K562 (cell line): ENCODE measurements around the gene SLC12A6. TPM values are rescaled to one million over a fixed set of nuclear protein-coding genes. Genes with fewer than 3 reads are reported as not detected.

Experiments used
- BRD4 ChIP-seq: fragments of 200-600 bp; sonication (generic); IDR thresholded peaks from 2 replicates; pipeline ENCODE4 v1.6.1; 2017; ENCODE audit warnings: inconsistent platforms
- CBFA2T2 ChIP-seq: fragments of 450-650 bp; conservative IDR thresholded peaks from 2 replicates; pipeline ENCODE4 v1.6.1; 2017; ENCODE audit warnings: mild to moderate bottlenecking
- CBFB ChIP-seq: sonication (generic); formaldehyde crosslinking; IDR thresholded peaks from 2 replicates; pipeline ENCODE4 v1.4.0; 2020; ENCODE audit warnings: mild to moderate bottlenecking, missing genetic modification reagents
- CEBPG ChIP-seq, 3 experiments: fragments of 200-800 bp in 1 of 3; sonication (Bioruptor generic) in 1 of 3; sonication (generic) in 1 of 3; formaldehyde crosslinking in 1 of 3; IDR thresholded peaks in 2 of 3; conservative IDR thresholded peaks in 1 of 3; 2 replicates each; pipeline versions ENCODE4 v1.6.1 to v1.8.0; 2016 to 2022; ENCODE audit warnings: missing compliant biosample characterization in 2 of 3, missing genetic modification characterization in 2 of 3, mild to moderate bottlenecking in 1 of 3, missing genetic modification reagents in 1 of 3
- CHD2 ChIP-seq: IDR thresholded peaks from 2 replicates; pipeline ENCODE4 v1.6.1; 2011; ENCODE audit warnings: low read depth, low read length
- KDM5B ChIP-seq: fragments of 200-600 bp; sonication (generic); IDR thresholded peaks from 2 replicates; pipeline ENCODE4 v1.6.1; 2012; ENCODE audit warnings: low read depth, mild to moderate bottlenecking, moderate library complexity, low read length, control low read depth, inconsistent platforms; ENCODE audit not compliant: insufficient replicate concordance
- NUFIP1 ChIP-seq: fragments of 450-650 bp; IDR thresholded peaks from 2 replicates; pipeline ENCODE4 v1.6.1; 2018; ENCODE audit not compliant: partially characterized antibody
- POLR2AphosphoS2 ChIP-seq: IDR thresholded peaks from 2 replicates; pipeline ENCODE4 v1.6.1; 2012; ENCODE audit warnings: low read length, improper control_type of control experiment
- RUNX1 ChIP-seq: sonication (generic); IDR thresholded peaks from 2 replicates; pipeline ENCODE4 v1.6.1; 2016; ENCODE audit warnings: antibody characterized with exemption, low read depth
- SIX5 ChIP-seq, 2 experiments: IDR thresholded peaks; 2 replicates each; pipeline ENCODE4 v1.6.1; 2011; ENCODE audit warnings: low read length in 2 of 2, borderline replicate concordance in 1 of 2, low read depth in 1 of 2, mild to moderate bottlenecking in 1 of 2, moderate library complexity in 1 of 2; ENCODE audit not compliant: insufficient read depth in 1 of 2
- ZNF253 ChIP-seq: fragments of 250-450 bp; sonication (Bioruptor Pico); conservative IDR thresholded peaks from 2 replicates; pipeline ENCODE4 v1.6.1; 2021; ENCODE audit warnings: mild to moderate bottlenecking
- polyA plus RNA-seq, 8 experiments: library from polyadenylated mRNA; depleted of rRNA in 4 of 8; stranded (reverse) in 5 of 8; unstranded in 3 of 8; fragments of >200 nt; fragmentation: Nextera tagmentation in 2 of 8; fragmentation: Illumina TruSeq in 1 of 8; extraction: Ambion mirVana in 2 of 8; extraction: Trizol in 1 of 8; gene quantifications; 2 replicates each; pipeline versions ENCODE4 v1.2.1 to v1.2.3, GENCODE V29; 2011 to 2014; ENCODE audit warnings: inconsistent platforms in 1 of 8, missing spikeins in 1 of 8
- total RNA-seq, 7 experiments: library from RNA; depleted of rRNA in 6 of 7; stranded (reverse); fragments of >200 nt in 6 of 7; fragmentation: Illumina TruSeq in 2 of 7; extraction: Trizol in 2 of 7; gene quantifications; 2 replicates each; pipeline versions ENCODE4 v1.2.1 to v1.2.3, GENCODE V29; 2011 to 2021; ENCODE audit warnings: low replicate concordance in 1 of 7
- TF ChIP-seq, protein P1 (sequence below): sonication (generic); formaldehyde crosslinking; IDR thresholded peaks from 2 replicates; pipeline ENCODE4 v1.4.0; 2020; ENCODE audit warnings: mild to moderate bottlenecking, missing genetic modification reagents

The SLC12A6 gene
- total and polyA plus RNA-seq, 9 of the 15 experiments (the other 6 are each of a cell fraction or from before 2014, with no cell fraction given) = 1.4 to 16.4 (median 6.7) TPM

DNA sequence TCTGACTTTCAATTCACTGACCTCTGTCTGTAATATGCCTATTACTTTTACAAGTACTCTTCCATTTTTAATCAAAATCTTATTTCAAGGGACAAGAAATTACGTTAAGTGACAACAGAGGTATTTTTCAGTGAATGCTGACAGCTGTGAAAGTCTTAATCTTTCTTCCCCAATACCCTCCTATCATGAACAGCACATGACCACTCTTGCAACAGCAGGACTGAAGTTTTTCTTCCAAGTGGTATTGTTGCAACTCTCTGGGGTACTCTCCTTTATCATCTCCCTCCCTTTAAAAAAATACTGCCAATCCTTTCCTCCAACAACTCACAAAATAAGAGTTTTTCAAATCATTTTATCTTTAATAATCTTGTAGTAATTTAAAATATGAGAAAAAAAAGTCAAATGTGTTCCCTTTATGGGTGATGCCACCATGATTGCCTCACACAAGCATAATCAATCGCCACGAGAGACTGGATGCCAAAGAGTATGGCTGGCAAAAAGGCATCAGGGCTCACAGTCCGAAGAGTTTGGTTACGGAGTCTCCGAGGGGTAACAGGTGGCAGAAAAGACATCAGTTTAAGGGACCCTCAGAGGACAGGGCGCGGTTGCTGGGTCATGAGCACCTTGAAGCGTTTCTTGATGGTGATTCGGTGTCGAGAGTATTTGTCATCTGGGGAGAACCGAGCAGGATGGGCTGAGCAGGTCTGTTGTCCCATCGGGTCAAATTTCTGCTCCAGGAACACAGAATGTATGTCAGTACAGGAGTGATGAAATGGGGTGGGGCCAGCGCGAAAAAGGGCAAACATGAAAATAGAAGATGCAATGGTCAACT is 4.0 kb upstream of the SLC12A6 start (continued):
- TF ChIP-seq, protein P1, sequence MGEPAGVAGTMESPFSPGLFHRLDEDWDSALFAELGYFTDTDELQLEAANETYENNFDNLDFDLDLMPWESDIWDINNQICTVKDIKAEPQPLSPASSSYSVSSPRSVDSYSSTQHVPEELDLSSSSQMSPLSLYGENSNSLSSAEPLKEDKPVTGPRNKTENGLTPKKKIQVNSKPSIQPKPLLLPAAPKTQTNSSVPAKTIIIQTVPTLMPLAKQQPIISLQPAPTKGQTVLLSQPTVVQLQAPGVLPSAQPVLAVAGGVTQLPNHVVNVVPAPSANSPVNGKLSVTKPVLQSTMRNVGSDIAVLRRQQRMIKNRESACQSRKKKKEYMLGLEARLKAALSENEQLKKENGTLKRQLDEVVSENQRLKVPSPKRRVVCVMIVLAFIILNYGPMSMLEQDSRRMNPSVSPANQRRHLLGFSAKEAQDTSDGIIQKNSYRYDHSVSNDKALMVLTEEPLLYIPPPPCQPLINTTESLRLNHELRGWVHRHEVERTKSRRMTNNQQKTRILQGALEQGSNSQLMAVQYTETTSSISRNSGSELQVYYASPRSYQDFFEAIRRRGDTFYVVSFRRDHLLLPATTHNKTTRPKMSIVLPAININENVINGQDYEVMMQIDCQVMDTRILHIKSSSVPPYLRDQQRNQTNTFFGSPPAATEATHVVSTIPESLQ (CRISPR knock-in tag) = no peak
- TF ChIP-seq RUNX1 (no peak), KDM5B (no peak), POLR2AphosphoS2 (no peak), BRD4 (no peak), NUFIP1 (no peak), SIX5 (IDR thresholded peaks at IDR 0.05; ENCODE audit: borderline replicate concordance in 1 of 2, insufficient read depth in 1 of 2, low read depth in 1 of 2, low read length in 2 of 2) (peak in 1 of 2 experiments; percentile 10; a peak in 1 of 4 replicates), CEBPG (CRISPR knock-in tag; IDR thresholded peaks at IDR 0.05) (peak; percentile 28; the same call in 1 of the 2 replicates), CEBPG (tag; conservative IDR thresholded peaks at IDR 0.05 in 1 of 2, IDR thresholded peaks at IDR 0.05 in 1 of 2) (no peak), CBFB (CRISPR knock-in tag) (no peak), CHD2 (no peak), ZNF253 (CRISPR knock-in tag) (no peak), CBFA2T2 (no peak; the same call in 1 of the 2 replicates)
